HG03342 (cell line): Measurements from ENCODE around the gene SERBP1.

ENCODE experiments used
- ATAC-seq: cut with Tn5 transposase; IDR thresholded peaks from one replicate; pipeline ENCODE4 v1.9.1; 2021; ENCODE audit warnings: mild to moderate bottlenecking, moderate library complexity; ENCODE audit not compliant: unreplicated experiment

SERBP1 gene

GRCh38 chr1:67368046-67368514, 62.1 kb downstream of the SERBP1 start:
- ATAC-seq, result no peak

GRCh38 chr1:67367370-67368045, 62.7 kb downstream of the SERBP1 start:
- ATAC-seq, result no peak

GRCh38 chr1:67361641-67362040, 68.6 kb downstream of the SERBP1 start:
- no peak for ATAC-seq

DNA sequence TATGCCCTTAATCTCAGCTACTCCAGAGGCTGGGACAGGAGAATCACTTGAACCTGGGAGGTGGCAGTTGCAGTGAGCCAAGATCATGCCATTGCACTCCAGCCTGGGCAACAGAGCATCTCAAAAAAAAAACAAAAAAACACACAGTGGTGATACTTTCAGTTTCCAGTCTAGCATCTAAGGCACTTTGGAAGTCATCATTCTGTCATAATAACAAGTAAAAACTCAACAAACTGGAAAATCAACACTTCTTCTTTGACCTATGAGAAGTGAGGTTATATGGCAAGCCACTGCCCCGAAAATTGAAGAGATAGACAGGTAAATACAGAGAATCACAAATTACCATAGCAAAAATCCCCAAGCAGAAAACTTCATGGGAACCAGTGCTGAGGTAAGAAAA, 70.6 kb downstream of the SERBP1 start:
- no peak for ATAC-seq
